MCF 10A (cell line): ENCODE data around the gene TMEM248. TPM values are rescaled to one million over a fixed set of nuclear protein-coding genes. Genes with fewer than 3 reads are reported as not detected.

Source experiments
- BruUV-seq: library from RNA; stranded (reverse); fragments of 400-500 nt; replicated peaks from 2 replicates; lab custom pipeline; 2021; lab: Mats Ljungman, UMichigan
- CTCF ChIA-PET: fragments of 300-600 bp; sonication (Branson Sonifier 250); formaldehyde crosslinking; extraction: SDS; loops from one replicate; lab custom pipeline; 2021; ENCODE audit warnings: antibody characterized with exemption, inconsistent platforms; lab: Yijun Ruan, JAX
- POLR2A ChIA-PET: fragments of 300-600, 350-650 bp; sonication (Branson Sonifier 250); formaldehyde crosslinking; extraction: SDS; loops from one replicate; lab custom pipeline; 2020; ENCODE audit warnings: antibody characterized with exemption, inconsistent platforms; lab: Yijun Ruan, JAX
- DNase-seq: peaks from one replicate; pipeline ENCODE4 v3.0.0-alpha.2; 2018; ENCODE audit not compliant: unreplicated experiment
- H3K27ac Mint-ChIP-seq: one replicate; pipeline ENCODE4 v1.8.0; 2022; ENCODE audit warnings: mild to moderate bottlenecking, low read depth, mixed read lengths; ENCODE audit not compliant: unreplicated experiment
- H3K27me3 Mint-ChIP-seq: one replicate; pipeline ENCODE4 v1.8.0; 2022; ENCODE audit warnings: mixed read lengths; ENCODE audit not compliant: insufficient read depth, unreplicated experiment
- H3K36me3 Mint-ChIP-seq: one replicate; pipeline ENCODE4 v1.8.0; 2022; ENCODE audit warnings: mild to moderate bottlenecking, moderate library complexity, mixed read lengths; ENCODE audit not compliant: insufficient read depth, unreplicated experiment
- H3K4me1 Mint-ChIP-seq: one replicate; pipeline ENCODE4 v1.8.0; 2022; ENCODE audit warnings: mixed read lengths; ENCODE audit not compliant: insufficient read depth, unreplicated experiment
- H3K4me3 Mint-ChIP-seq: one replicate; pipeline ENCODE4 v1.8.0; 2022; ENCODE audit warnings: mild to moderate bottlenecking, moderate library complexity, mixed read lengths; ENCODE audit not compliant: unreplicated experiment
- H3K9me3 Mint-ChIP-seq: one replicate; pipeline ENCODE4 v1.8.0; 2022; ENCODE audit warnings: mixed read lengths; ENCODE audit not compliant: unreplicated experiment
- CTCF ChIP-seq: fragments of 200-600 bp; IDR thresholded peaks from one replicate; pipeline ENCODE4 v1.8.0; 2022; ENCODE audit warnings: antibody characterized with exemption, mild to moderate bottlenecking; ENCODE audit not compliant: unreplicated experiment
- intact Hi-C: fragments of 100-400 bp; cut with micrococcal nuclease; formaldehyde crosslinking; loops from 2 replicates; pipeline ENCODE4 v1.14.1; 2022
- total RNA-seq: library from RNA; stranded (reverse); gene quantifications from 2 replicates; pipeline ENCODE4 v1.2.3, GENCODE V29; 2022

The TMEM248 gene
- total RNA-seq, 1 experiment from 2014 or later = 75.7 TPM

- no peaks in the 10 kb centered on the region for H3K27me3 Mint-ChIP-seq
- ChIA-PET POLR2A (interaction anchor here (1.1 kb wide), 1 partner anchor 13 kb away, joined by 3 read pairs; no protein-coding TSS in a partner anchor), CTCF (interaction anchor here (0.6 to 0.7 kb wide), 2 partner anchors 10 to 37 kb away, joined by 3 to 4 read pairs; no protein-coding TSS in a partner anchor)
- peaks cover 76% of the 10 kb centered on the region for H3K36me3 Mint-ChIP-seq
- H3K4me3 Mint-ChIP-seq = no peak overlapping the region
- BruUV-seq = no TSS peak
- DNase-seq = no peak
- peaks cover 6% of the 10 kb centered on the region for H3K4me1 Mint-ChIP-seq
- no peak for TF ChIP-seq CTCF
- intact Hi-C loops = loop anchor here (10.0 kb wide), 1 partner anchor 113 kb away; no protein-coding TSS in a partner anchor
- H3K27ac Mint-ChIP-seq = no peak overlapping the region
- H3K9me3 Mint-ChIP-seq = no peaks in the 10 kb centered on the region
Observed at GRCh38 chr7:66957595-66958290, 36.7 kb downstream of the TMEM248 start.

GRCh38 chr7:66958538-66959350 lies 37.7 kb downstream of the TMEM248 start:
- Mint-ChIP-seq H3K36me3 (peaks cover 75% of the 10 kb centered on the region), H3K27me3 (no peaks in the 10 kb centered on the region), H3K9me3 (no peaks in the 10 kb centered on the region), H3K27ac (no peak overlapping the region), H3K4me1 (no peaks in the 10 kb centered on the region), H3K4me3 (no peak overlapping the region)
- CTCF ChIA-PET = interaction anchor here (0.6 to 1.2 kb wide), 3 partner anchors 17 to 36 kb away, joined by 3 to 4 read pairs (median 4); no protein-coding TSS in a partner anchor
- POLR2A ChIA-PET = no interaction called here
- BruUV-seq = no TSS peak
- intact Hi-C loops = loop anchor here (10.0 kb wide), 1 partner anchor 114 kb away; no protein-coding TSS in a partner anchor
- DNase-seq = no peak
- TF ChIP-seq CTCF = no peak

- DNase-seq = no peak
- ChIA-PET POLR2A (no interaction called here), CTCF (no interaction called here)
- H3K27me3 Mint-ChIP-seq = no peaks in the 10 kb centered on the region
- H3K4me3 Mint-ChIP-seq = no peak overlapping the region
- H3K4me1 Mint-ChIP-seq = no peaks in the 10 kb centered on the region
- no peak for TF ChIP-seq CTCF
- no peaks in the 10 kb centered on the region for H3K9me3 Mint-ChIP-seq
- peaks cover 63% of the 10 kb centered on the region for H3K36me3 Mint-ChIP-seq
- no peak overlapping the region for H3K27ac Mint-ChIP-seq
- no TSS peak for BruUV-seq
- intact Hi-C loops = no loop called here
Observed at GRCh38 chr7:66960192-66960591, 39.2 kb downstream of the TMEM248 start.

- Mint-ChIP-seq H3K4me3 (no peak overlapping the region), H3K4me1 (no peaks in the 10 kb centered on the region), H3K27ac (no peak overlapping the region), H3K9me3 (no peaks in the 10 kb centered on the region), H3K27me3 (no peaks in the 10 kb centered on the region), H3K36me3 (peaks cover 54% of the 10 kb centered on the region)
- DNase-seq = no peak
- no TSS peak for BruUV-seq
- ChIA-PET CTCF (no interaction called here), POLR2A (no interaction called here)
- TF ChIP-seq CTCF = no peak
- intact Hi-C loops = no loop called here
Observed at GRCh38 chr7:66961096-66961495, 40.1 kb downstream of the TMEM248 start.
